Heart left ventricle (tissue), 16 donors: ENCODE results near the gene CENPH. TPM values are rescaled to one million over a fixed set of nuclear protein-coding genes. Genes with fewer than 3 reads are reported as not detected.

Experiments used
- ATAC-seq, 4 donors: fragments of 200-7000 bp; cut with Tn5 transposase; one replicate each; pipeline ENCODE4 v1.9.1; 2020 to 2022; ENCODE audit warnings: moderate library complexity in 4 of 4, mild to moderate bottlenecking in 3 of 4, moderate number of reproducible peaks in 1 of 4
- DNase-seq, 5 donors: peaks; one replicate each; pipeline ENCODE4 v3.0.0-alpha.2; 2020
- H3K27ac ChIP-seq, 12 donors: fragments of 200-600 bp; sonication (generic) in 4 of 12; one replicate each; pipeline versions ENCODE4 v1.5.0 to v1.8.0; 2016 to 2022; ENCODE audit warnings: mild to moderate bottlenecking in 2 of 12
- H3K27me3 ChIP-seq, 9 donors: fragments of 200-600 bp; sonication (generic) in 2 of 9; one replicate each; pipeline versions ENCODE4 v1.5.1 to v1.8.0; 2016 to 2022; ENCODE audit warnings: mild to moderate bottlenecking in 3 of 9
- H3K36me3 ChIP-seq, 9 donors: fragments of 200-600 bp; sonication (generic) in 2 of 9; one replicate each; pipeline versions ENCODE4 v1.5.0 to v1.8.0; 2018 to 2022; ENCODE audit warnings: mild to moderate bottlenecking in 2 of 9
- H3K4me1 ChIP-seq, 12 donors: fragments of 200-600 bp; sonication (generic) in 4 of 12; one replicate each; pipeline versions ENCODE4 v1.5.0 to v1.8.0; 2016 to 2022; ENCODE audit warnings: mild to moderate bottlenecking in 3 of 12
- H3K4me3 ChIP-seq, 12 donors: fragments of 200-600 bp; sonication (generic) in 4 of 12; one replicate each; pipeline versions ENCODE4 v1.5.0 to v1.8.0; 2017 to 2022; ENCODE audit warnings: mild to moderate bottlenecking in 9 of 12, moderate library complexity in 4 of 12
- H3K9me3 ChIP-seq, 12 donors: fragments of 200-600 bp; sonication (generic) in 4 of 12; one replicate each; pipeline versions ENCODE4 v1.5.0 to v1.8.0; 2016 to 2022; ENCODE audit warnings: mild to moderate bottlenecking in 1 of 12
- POLR2A ChIP-seq, 2 donors: fragments of 450-650 bp; IDR thresholded peaks; one replicate each; pipeline ENCODE4 v1.6.1; 2017; ENCODE audit warnings: antibody characterized with exemption in 2 of 2, mild to moderate bottlenecking in 2 of 2, moderate library complexity in 2 of 2
- WGBS, 4 donors: extraction: QIAGEN DNeasy Blood & Tissue Kit in 2 of 4; methylation state at CpG; one replicate each; pipeline versions ENCODE4 v1.1.5 to v1.1.7; 2013 to 2018; 5-methylcytosine and 5-hydroxymethylcytosine counted together
- intact Hi-C, 10 donors: fragments of 100-400 bp; cut with DNase I; formaldehyde crosslinking; loops; one replicate each; pipeline versions ENCODE4 v1.11.1 to v1.14.2; 2022
- polyA plus RNA-seq, 2 donors: library from polyadenylated mRNA; stranded (reverse); fragments of 200-250 nt; gene quantifications; one replicate each; pipeline ENCODE4 v1.2.3, GENCODE V29; 2013
- total RNA-seq, 9 donors: library from RNA; depleted of rRNA in 2 of 9; stranded (reverse); fragments of >200 nt in 2 of 9; fragmentation: NEBNext Ultra II Directional in 3 of 9; extraction: Animal tissue kit (Norgen Biotek cat#: 25700) in 3 of 9; gene quantifications; one replicate each; pipeline versions ENCODE4 v1.1.0 to v1.2.4, GENCODE V29; 2016 to 2023
- TF ChIP-seq, protein P1 (sequence below), 12 donors: fragments of 200-600 bp; sonication (generic) in 4 of 12; IDR thresholded peaks; one replicate each; pipeline versions ENCODE4 v1.5.0 to v1.8.0; 2018 to 2022; ENCODE audit warnings: antibody characterized with exemption in 12 of 12, mild to moderate bottlenecking in 5 of 12
- donor health status: ischemic (EF 13 %, LVEDD 7.1; RV severe dilation, severe dysfunction).
- donor health status: healthy with polysubstance abuse.
- donor health status: DM: no; HTN: yes; CAD: no.
- donor health status: DM: no; HTN: no; CAD: no.
- donor health status: ischemic (EF 25% LVEDD 6.9; RV normal size, moderate dysfunction).
- donor health status: ischemic (EF 25% LVEDD 5.7; RV mildly dilated, moderate dysfunction).
- donor health status: healthy.
- donor health status: DM: yes; HTN: yes; CAD: no.
- donor health status: ischemic (EF 35%, LVEDD 5.7; RV mildly dilated, moderate dysfunction).
- donor health status: nonischemic (EF 11% LVEDD 7.7; RV severe dilation, severe dysfunction).
- donor health status: DM: yes; HTN: yes; CAD: no.
- donor health status: PGD.
- donor health status: ischemic (EF 29% LVEDD 5.4; RV normal size, mild dysfunction).
- donor health status: nonischemic (EF 23%, LVEDD 6.1; RV moderate dilation, normal function).

Gene CENPH
- total and polyA plus RNA-seq, 11 donors = 1.1 to 6.9 (median 2.7) TPM

DNA sequence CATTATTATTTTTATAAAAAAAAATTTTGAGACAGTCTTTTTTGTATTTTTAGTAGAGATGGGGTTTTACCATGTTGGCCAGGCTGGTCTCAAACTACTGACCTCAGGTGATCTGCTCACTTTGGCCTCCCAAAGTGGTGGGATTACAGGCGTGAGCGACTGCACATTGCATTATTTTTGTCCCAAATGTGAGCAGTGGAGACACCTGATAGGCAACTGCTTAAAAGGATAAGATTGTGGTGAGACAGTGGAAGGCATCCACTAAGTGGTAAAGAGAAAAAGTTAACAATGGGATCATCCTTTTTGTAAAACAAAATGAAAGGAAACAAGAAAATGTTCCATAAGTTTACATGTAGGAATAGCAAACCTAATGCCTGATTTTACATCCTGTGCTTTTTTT, 2.0 kb upstream of the CENPH start:
- Histone ChIP-seq H3K9me3 (no peaks in the 10 kb centered on the region), H3K4me3 (no peak overlapping the region), H3K27me3 (no peaks in the 10 kb centered on the region), H3K27ac (no peak overlapping the region), H3K4me1 (peaks cover 0 to 17% (median 10%) of the 10 kb centered on the region in 12 donors), H3K36me3 (no peaks in the 10 kb centered on the region)
- WGBS, 4 donors = 91 to 97% (median 94%) methylated on average over 2 of the region's 2 CpGs
- TF ChIP-seq, protein P1, sequence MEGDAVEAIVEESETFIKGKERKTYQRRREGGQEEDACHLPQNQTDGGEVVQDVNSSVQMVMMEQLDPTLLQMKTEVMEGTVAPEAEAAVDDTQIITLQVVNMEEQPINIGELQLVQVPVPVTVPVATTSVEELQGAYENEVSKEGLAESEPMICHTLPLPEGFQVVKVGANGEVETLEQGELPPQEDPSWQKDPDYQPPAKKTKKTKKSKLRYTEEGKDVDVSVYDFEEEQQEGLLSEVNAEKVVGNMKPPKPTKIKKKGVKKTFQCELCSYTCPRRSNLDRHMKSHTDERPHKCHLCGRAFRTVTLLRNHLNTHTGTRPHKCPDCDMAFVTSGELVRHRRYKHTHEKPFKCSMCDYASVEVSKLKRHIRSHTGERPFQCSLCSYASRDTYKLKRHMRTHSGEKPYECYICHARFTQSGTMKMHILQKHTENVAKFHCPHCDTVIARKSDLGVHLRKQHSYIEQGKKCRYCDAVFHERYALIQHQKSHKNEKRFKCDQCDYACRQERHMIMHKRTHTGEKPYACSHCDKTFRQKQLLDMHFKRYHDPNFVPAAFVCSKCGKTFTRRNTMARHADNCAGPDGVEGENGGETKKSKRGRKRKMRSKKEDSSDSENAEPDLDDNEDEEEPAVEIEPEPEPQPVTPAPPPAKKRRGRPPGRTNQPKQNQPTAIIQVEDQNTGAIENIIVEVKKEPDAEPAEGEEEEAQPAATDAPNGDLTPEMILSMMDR (IDR thresholded peaks at IDR 0.05) = no peak
- TF ChIP-seq POLR2A (IDR thresholded peaks at IDR 0.05) = no peak
- no peak for DNase-seq
- no peak for ATAC-seq
- intact Hi-C loops = loop anchor here in 2 of 10 donors (5.0 to 10.0 kb wide), 2 partner anchors 90 to 147 kb away; partner anchors contain the start of gene CCDC125 (in 1 of the 2)

DNA sequence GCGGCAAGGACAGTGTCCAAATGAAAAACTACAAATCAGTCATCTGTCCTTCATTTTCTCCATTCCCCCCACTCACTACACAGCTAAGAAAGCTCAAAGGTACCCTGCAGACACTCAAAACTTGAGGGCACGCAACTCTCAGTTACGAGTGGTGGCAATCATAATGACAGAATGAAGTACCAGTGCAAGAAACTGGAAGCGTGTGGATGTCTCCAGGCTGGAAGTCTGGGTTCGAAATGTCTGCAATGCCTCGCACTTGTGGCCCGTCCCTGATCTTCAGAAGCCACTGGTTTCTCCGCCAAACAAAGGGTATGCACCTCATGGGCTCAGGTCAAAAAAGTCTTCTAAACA, 597 bp upstream of the CENPH start:
- intact Hi-C loops = loop anchor here in 3 of 10 donors (1.0 to 10.0 kb wide), 5 partner anchors 22 to 146 kb away; partner anchors contain the start of genes CCDC125 (in 1 of the 3), CCNB1 (in 1 of the 3) and CDK7 (in 1 of the 3)
- ATAC-seq = peak in 1 of 4 donors; percentile 25

DNA sequence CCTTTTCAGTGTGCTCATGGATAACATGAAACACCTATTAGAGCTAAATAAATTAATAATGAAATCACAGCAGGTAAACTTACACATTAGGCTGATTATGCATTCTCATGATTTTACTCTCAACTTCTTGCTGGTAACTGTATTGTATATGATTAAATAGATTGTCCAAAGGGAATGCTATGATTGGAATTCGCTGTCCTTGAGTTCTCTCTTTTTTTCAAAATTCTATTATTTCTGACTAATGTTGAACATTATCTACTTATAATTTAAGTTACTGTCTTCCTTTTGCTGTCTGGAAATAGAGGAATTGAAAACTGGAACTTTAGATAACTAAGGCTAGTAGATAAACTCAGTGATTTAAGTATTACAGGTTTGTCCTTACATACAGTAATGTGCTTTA, 13.1 kb downstream of the CENPH start:
- 93 to 100% (median 96%) methylated on average over 1 of the region's 1 CpG for WGBS, 4 donors
- Histone ChIP-seq H3K27ac (no peak overlapping the region), H3K9me3 (no peaks in the 10 kb centered on the region), H3K36me3 (no peaks in the 10 kb centered on the region), H3K4me1 (no peaks in the 10 kb centered on the region), H3K4me3 (no peak overlapping the region), H3K27me3 (no peaks in the 10 kb centered on the region)
- DNase-seq = no peak
- intact Hi-C loops = no loop called here
- ATAC-seq = no peak
- TF ChIP-seq POLR2A (IDR thresholded peaks at IDR 0.05) = no peak
- TF ChIP-seq, protein P1 (IDR thresholded peaks at IDR 0.05) = no peak

More for the DNA sequence above, 597 bp upstream of the CENPH start:
- DNase-seq = no peak
- Histone ChIP-seq H3K9me3 (no peaks in the 10 kb centered on the region), H3K36me3 (no peaks in the 10 kb centered on the region), H3K27ac (peak overlapping the region in 11 of 12 donors; percentile 49 to 80 (median 68)), H3K4me3 (peak overlapping the region; percentile 58 to 95 (median 80)), H3K4me1 (peaks cover 0 to 17% (median 10%) of the 10 kb centered on the region in 12 donors), H3K27me3 (no peaks in the 10 kb centered on the region)
- 16 to 23% (median 23%) methylated on average over 8 of the region's 8 CpGs for WGBS, 4 donors
- TF ChIP-seq, protein P1 (IDR thresholded peaks at IDR 0.05) = no peak
- TF ChIP-seq POLR2A (IDR thresholded peaks at IDR 0.05) = no peak

DNA sequence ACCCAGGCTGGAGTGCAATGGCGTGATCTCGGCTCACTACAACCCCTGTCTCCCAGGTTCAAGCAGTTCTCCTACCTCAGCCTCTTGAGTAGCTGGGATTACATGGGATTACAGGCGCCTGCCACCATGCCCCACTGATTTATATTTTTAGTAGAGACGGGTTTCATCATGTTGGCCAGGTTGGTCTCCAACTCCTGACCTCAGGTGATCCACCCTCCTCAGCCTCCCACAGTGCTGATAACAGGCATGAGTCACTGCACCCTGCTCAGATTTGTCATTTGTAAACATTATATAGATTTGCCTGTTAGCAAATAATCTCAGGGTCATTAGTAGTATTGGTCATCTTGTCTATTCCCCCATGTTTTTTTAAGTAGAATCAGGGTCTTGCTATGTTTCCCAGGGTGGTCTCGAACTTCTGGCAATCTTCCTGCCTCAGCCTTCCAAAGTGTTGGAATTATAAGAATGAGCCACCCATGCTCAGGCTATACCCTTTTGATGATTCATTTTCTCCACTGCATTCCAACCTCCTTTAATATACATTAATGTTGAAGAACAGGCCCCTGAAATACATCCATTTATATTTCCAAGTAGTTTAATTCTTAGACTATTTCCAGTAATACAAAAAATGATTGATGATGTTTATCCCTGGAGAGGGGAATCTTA, 17.3 kb downstream of the CENPH start:
- TF ChIP-seq, protein P1 (IDR thresholded peaks at IDR 0.05) = no peak
- TF ChIP-seq POLR2A (IDR thresholded peaks at IDR 0.05) = no peak

More for the DNA sequence above, 17.3 kb downstream of the CENPH start:
- H3K4me1 ChIP-seq = peaks cover 0 to 7% (median 0%) of the 10 kb centered on the region in 12 donors
- WGBS, 4 donors = 96 to 97% (median 97%) methylated on average over 5 of the region's 5 CpGs
- ATAC-seq (no peak), DNase-seq (no peak)
- no peaks in the 10 kb centered on the region for H3K27me3 ChIP-seq
- H3K9me3 ChIP-seq = no peaks in the 10 kb centered on the region
- intact Hi-C loops = no loop called here
- H3K36me3 ChIP-seq = no peaks in the 10 kb centered on the region
- H3K27ac ChIP-seq = no peak overlapping the region
- no peak overlapping the region for H3K4me3 ChIP-seq
